T follicular helper cell (primary cell): Measurements from ENCODE around the gene APBB2.
"Not testable (repeated sequence)": the region's sequence is repeated elsewhere in the genome, so short reads cannot be mapped to it uniquely, and the experiment has no call there.

ENCODE experiments used
- DNase-seq: peaks from one replicate; pipeline ENCODE4 v3.0.0-alpha.2; 2020; ENCODE audit warnings: low read depth

The APBB2 gene

GRCh38 chr4:41061482-41062185 is 152.7 kb downstream of the APBB2 start:
- no peak for DNase-seq

- DNase-seq = no peak
Observed at GRCh38 chr4:41060352-41061334, 153.7 kb downstream of the APBB2 start.

GRCh38 chr4:41059411-41059810 is 154.9 kb downstream of the APBB2 start:
- not testable (repeated sequence) for DNase-seq

GRCh38 chr4:41058426-41058825 is 155.9 kb downstream of the APBB2 start:
- no peak for DNase-seq

- no peak for DNase-seq
Observed at GRCh38 chr4:41057467-41057866, 156.9 kb downstream of the APBB2 start.

GRCh38 chr4:41052287-41052686 is 162.1 kb downstream of the APBB2 start:
- no peak for DNase-seq

- DNase-seq = no peak
Observed at GRCh38 chr4:41050880-41051775, 163.2 kb downstream of the APBB2 start.

GRCh38 chr4:41050116-41050515 is 164.2 kb downstream of the APBB2 start:
- DNase-seq = no peak

GRCh38 chr4:41049176-41049575 is 165.2 kb downstream of the APBB2 start:
- DNase-seq = not testable (repeated sequence)

- DNase-seq = no peak
Observed at GRCh38 chr4:41044791-41045190, 169.6 kb downstream of the APBB2 start.

- DNase-seq = no peak
Observed at GRCh38 chr4:41044165-41044564, 170.2 kb downstream of the APBB2 start.

GRCh38 chr4:41043465-41043864 is 170.9 kb downstream of the APBB2 start:
- DNase-seq = no peak

- DNase-seq = no peak
Observed at GRCh38 chr4:41041551-41041950, 172.8 kb downstream of the APBB2 start.

GRCh38 chr4:41039317-41039716 is 175.0 kb downstream of the APBB2 start:
- no peak for DNase-seq

GRCh38 chr4:41038304-41038703 is 176.0 kb downstream of the APBB2 start:
- no peak for DNase-seq

GRCh38 chr4:41029098-41029497 is 185.2 kb downstream of the APBB2 start:
- no peak for DNase-seq

GRCh38 chr4:41028392-41029076 is 185.8 kb downstream of the APBB2 start:
- DNase-seq = no peak

- no peak for DNase-seq
Observed at GRCh38 chr4:41026971-41027370, 187.4 kb downstream of the APBB2 start.

- no peak for DNase-seq
Observed at GRCh38 chr4:41025824-41026223, 188.5 kb downstream of the APBB2 start.

- no peak for DNase-seq
Observed at GRCh38 chr4:41024556-41025491, 189.5 kb downstream of the APBB2 start.
